H1 (cell line): ENCODE results near the gene SLIT3. TPM values are rescaled to one million over a fixed set of nuclear protein-coding genes. Genes with fewer than 3 reads are reported as not detected.

Experiments used
- CHD7 ChIP-seq: fragments of 300-600 bp; sonication (generic); IDR thresholded peaks from 2 replicates; pipeline ENCODE4 v1.7.1; 2012; ENCODE audit warnings: low read length, moderate library complexity, mild to moderate bottlenecking, inconsistent platforms; ENCODE audit not compliant: insufficient replicate concordance
- HDAC6 ChIP-seq: IDR thresholded peaks from one replicate; pipeline ENCODE4 v1.7.1; 2012; ENCODE audit warnings: low read depth, mild to moderate bottlenecking, inconsistent platforms, low read length, moderate library complexity
- polyA plus RNA-seq, 7 experiments: library from polyadenylated mRNA; depleted of rRNA in 3 of 7; stranded (reverse) in 5 of 7; unstranded in 2 of 7; fragments of >200 nt in 5 of 7; fragments of 200-250 nt in 2 of 7; gene quantifications; 1 replicate in 5 of 7; 2 replicates in 1 of 7; 4 replicates in 1 of 7; pipeline versions ENCODE4 v1.2.1 to v1.2.3, GENCODE V29; 2011 to 2013; ENCODE audit warnings: missing spikeins in 2 of 7, mixed read lengths in 2 of 7
- total RNA-seq: library from RNA; stranded (reverse); fragmentation: NEBNext Ultra II Directional; extraction: Animal tissue kit (Norgen Biotek cat#: 25700); gene quantifications from 2 replicates; pipeline ENCODE4 v1.2.1, GENCODE V29; 2021

The SLIT3 gene
- total and polyA plus RNA-seq, 2 of the 8 experiments (the other 6 are each of a cell fraction or from before 2014, with no cell fraction given), result 1.1 to 1.2 TPM

- TF ChIP-seq CHD7 (no peak), HDAC6 (no peak)
- TF ChIP-seq, all 59 proteins: peak for 0
Measured at GRCh38 chr5:169350016-169350415, 49.1 kb upstream of the SLIT3 start (continued).
